Nucleus accumbens (tissue), 56 donors: ENCODE data around the gene TRIM17.

Source experiments
- DNase-seq, 56 donors: peaks; one replicate each; lab custom pipeline; 2025; lab: John Stamatoyannopoulos, UW

The TRIM17 gene

DNA sequence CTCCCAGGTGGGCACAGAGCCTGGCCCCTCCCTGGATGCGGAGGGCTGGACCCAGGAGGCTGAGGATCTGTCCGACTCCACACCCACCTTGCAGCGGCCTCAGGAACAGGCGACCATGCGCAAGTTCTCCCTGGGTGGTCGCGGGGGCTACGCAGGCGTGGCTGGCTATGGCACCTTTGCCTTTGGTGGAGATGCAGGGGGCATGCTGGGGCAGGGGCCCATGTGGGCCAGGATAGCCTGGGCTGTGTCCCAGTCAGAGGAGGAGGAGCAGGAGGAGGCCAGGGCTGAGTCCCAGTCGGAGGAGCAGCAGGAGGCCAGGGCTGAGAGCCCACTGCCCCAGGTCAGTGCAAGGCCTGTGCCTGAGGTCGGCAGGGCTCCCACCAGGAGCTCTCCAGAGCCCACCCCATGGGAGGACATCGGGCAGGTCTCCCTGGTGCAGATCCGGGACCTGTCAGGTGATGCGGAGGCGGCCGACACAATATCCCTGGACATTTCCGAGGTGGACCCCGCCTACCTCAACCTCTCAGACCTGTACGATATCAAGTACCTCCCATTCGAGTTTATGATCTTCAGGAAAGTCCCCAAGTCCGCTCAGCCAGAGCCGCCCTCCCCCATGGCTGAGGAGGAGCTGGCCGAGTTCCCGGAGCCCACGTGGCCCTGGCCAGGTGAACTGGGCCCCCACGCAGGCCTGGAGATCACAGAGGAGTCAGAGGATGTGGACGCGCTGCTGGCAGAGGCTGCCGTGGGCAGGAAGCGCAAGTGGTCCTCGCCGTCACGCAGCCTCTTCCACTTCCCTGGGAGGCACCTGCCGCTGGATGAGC is 44.3 kb downstream of the TRIM17 start:
- DNase-seq, result no peak

DNA sequence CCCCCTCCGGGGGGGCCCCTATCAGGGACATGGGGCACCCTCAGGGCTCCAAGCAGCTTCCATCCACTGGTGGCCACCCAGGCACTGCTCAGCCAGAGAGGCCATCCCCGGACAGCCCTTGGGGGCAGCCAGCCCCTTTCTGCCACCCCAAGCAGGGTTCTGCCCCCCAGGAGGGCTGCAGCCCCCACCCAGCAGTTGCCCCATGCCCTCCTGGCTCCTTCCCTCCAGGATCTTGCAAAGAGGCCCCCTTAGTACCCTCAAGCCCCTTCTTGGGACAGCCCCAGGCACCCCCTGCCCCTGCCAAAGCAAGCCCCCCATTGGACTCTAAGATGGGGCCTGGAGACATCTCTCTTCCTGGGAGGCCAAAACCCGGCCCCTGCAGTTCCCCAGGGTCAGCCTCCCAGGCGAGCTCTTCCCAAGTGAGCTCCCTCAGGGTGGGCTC is 44.9 kb downstream of the TRIM17 start:
- DNase-seq, result no peak

DNA sequence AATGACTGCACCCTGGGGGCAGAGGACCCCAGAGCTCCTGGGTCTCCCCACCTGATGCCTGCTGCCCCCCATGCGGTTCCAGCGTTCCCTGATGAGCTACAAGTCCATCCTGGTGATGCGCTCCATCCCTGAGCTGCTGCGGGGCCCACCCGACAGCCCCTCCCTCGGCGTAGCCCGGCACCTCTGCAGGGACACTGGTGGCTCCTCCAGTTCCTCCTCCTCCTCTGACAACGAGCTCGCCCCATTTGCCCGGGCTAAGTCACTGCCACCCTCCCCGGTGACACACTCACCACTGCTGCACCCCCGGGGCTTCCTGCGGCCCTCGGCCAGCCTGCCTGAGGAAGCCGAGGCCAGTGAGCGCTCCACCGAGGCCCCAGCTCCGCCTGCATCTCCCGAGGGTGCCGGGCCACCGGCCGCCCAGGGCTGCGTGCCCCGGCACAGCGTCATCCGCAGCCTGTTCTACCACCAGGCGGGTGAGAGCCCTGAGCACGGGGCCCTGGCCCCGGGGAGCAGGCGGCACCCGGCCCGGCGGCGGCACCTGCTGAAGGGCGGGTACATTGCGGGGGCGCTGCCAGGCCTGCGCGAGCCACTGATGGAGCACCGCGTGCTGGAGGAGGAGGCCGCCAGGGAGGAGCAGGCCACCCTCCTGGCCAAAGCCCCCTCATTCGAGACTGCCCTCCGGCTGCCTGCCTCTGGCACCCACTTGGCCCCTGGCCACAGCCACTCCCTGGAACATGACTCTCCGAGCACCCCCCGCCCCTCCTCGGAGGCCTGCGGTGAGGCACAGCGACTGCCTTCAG is 45.5 kb downstream of the TRIM17 start:
- no peak for DNase-seq

DNA sequence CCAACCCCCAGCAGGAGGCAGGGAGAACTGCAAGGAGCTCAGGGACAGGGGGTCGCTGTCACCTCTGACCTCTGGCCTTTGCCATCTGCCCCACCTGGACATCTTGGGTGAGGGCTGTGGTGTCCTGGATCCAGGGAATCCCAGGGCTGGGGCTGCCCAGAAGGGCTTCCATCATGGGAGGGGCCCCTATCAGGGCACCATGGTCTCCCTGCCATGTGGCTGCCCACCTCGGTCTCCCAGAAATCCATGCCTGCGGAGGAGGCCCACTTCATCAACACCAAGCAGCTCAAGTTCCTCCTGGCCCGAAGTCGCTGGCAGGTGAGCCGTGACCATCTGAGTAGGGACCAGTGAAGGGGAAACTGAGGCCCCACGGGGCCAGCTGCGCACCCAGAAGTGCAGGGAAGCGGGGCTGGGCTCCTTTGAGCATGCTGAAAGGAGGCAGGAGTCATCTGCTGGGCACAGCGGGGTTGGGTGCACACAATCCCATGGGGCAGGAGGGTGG is 46.2 kb downstream of the TRIM17 start:
- DNase-seq, result no peak

DNA sequence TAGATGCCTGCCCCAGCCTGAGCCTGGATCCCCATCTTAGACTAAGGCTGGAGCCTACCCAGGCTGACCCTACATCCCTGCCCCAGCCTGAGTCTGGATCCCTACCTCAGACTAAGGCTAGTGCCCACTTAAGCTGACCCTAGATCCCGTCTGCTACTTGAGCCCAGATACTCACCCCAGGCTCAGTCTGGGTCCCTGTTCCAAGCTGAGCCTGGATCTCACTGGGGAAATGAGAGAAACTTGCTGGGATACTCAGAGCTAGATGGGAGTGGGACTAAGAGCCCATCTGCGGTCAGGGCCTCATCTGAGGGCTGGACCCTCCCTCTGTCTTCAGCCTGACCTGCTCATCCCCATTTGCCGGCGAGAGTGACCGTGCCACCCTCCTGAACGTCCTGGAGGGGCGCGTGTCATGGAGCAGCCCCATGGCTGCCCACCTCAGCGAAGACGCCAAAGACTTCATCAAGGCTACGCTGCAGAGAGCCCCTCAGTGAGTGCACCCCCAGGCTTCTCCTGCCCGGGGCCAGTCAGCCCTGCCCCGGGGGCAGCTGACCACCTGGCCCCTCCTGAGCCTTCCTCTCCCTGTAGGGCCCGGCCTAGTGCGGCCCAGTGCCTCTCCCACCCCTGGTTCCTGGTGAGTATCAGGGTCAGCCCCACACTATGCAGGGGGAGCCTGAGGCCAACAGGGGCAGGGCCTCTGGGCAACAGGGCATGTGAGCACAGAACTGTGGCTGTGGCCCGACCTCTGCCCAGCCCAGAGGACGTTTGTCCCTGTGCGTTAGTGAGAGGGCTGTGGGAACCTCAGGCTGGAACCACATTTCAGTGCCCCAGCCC is 46.8 kb downstream of the TRIM17 start:
- no peak for DNase-seq

DNA sequence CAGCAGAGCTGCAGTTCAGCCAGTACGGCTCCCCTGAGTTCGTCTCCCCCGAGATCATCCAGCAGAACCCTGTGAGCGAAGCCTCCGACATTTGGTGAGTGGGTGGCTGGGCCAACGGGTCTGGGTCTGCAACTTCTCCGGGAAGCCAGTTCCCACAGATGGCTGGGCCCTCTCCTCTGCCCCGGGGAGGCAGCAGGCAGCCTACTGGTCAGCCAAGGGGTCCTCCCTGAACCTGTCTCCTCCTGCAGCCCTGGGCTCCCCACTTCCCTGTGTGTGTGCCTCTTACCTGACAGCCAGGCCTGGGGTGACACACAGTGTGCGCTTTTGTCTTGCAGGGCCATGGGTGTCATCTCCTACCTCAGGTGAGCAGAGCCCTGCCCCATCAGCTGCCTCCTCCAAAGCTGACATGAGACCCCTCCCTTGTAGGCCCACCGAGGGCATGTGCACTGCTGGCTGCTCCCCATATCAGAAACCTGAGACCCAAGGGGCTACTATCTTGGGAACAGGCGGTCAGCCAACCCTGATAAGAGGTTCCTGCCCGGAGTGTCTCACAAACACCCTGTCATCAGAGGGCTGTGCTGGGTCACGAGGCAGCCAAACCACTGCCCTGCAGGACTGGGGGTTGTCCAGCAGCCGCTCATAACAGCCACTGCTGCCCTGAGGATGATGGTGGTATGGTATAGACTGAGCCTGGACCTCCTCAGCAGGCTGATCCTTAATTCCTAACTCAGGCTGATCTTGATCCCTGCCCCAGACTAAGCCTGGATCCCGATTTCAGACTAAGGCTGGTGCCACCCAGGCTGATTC is 47.7 kb downstream of the TRIM17 start:
- DNase-seq, result no peak

DNA sequence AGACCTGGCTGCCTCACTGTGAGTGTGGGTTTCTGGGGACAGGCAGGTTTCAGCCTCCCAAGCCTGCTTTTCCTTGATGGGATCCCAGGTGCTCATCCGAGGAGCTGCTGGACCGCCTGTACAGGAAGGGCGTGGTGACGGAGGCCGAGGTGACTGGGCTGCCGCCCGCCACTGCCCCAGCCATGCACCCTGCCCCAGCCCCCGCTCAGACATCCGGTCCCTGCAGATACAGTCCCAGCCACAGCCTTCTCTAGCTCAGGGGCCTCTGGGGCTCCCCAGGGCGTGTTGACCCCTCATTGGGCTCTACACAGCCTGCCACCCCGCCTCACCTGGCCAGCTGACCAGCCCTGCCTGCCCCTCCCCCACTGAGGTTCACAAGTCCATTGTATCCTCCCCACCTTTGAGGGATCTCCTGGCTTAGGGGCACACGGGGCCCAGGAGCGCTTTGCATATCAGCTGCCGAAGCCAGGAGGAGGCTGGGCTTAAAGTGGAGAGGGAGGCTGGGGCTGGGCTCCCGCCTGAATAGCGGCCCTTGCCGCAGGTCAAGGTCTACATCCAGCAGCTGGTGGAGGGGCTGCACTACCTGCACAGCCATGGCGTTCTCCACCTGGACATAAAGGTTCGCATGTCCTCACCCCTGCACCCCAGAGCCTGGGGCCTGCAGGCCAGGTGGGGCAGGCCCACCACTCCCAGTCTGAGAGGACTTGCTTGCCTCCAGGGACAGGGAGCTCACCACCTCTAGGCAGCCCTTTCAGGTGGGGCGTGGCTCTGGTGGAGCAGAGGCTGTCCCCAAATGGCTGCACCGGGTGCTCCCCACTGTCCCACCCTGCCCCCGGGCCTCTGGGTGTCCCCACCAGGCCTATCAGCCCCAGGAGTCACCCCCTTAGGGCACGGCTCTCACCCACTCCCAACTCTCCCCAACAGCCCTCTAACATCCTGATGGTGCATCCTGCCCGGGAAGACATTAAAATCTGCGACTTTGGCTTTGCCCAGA is 48.6 kb downstream of the TRIM17 start:
- no peak for DNase-seq

DNA sequence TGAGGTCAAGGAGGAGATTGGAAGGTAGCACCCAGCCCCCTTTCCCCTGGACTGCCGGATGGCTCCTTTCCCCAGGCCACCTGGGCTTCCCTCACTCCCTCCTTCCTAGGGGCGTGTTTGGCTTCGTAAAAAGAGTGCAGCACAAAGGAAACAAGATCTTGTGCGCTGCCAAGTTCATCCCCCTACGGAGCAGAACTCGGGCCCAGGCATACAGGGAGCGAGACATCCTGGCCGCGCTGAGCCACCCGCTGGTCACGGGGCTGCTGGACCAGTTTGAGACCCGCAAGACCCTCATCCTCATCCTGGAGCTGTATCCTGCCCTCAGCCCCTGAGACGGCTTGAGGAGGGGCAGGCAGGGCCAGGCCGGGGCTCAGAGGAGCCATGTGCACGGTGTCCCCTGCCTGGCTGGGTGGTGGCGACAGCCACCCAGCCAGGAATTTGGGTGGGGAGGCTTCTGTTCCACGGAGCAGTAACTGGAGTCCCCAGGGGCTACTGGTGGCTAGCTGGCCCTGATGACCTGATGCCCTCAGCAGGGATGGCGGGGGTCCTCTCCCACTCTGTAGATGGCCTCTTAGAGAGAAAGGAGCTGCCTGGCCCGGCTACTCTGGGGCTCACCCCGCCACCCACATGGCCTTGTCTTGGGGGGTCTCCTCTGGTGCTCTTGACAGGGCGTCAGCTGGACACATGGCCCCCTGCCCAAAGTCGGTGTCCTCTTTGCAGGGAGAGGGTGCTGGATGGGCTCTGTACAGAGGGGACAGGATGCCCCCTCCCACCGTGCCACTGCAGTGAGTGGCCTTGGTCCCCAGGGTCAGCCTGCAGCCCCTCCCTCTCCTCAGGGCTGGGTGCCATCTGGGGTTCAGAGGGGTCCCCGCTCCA is 49.6 kb downstream of the TRIM17 start:
- no peak for DNase-seq

DNA sequence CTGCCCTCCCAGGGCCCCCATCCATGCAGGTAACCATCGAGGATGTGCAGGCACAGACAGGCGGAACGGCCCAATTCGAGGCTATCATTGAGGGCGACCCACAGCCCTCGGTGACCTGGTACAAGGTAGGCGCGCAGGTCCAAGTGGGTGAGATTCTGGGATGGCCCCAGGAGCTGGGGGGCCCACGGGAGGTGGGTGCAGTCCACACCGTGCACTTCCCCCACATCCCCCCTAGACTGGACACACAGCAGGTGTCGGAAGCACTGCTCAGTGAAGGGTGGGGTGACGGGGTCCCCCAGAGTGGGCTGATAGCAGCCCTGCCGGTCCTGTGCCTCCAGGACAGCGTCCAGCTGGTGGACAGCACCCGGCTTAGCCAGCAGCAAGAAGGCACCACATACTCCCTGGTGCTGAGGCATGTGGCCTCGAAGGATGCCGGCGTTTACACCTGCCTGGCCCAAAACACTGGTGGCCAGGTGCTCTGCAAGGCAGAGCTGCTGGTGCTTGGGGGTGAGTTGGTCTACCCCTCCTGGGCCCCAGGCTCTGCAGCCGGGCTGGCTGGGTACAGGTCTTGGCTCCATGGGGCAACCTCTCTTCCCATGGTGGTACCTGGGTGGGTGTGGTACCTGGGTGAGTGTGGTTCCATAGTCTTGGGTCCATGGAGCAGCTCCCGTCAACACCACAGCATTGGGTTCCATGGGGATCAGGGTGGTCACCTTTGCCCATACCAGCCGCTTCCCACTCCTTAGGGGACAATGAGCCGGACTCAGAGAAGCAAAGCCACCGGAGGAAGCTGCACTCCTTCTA is 50.4 kb downstream of the TRIM17 start:
- no peak for DNase-seq

DNA sequence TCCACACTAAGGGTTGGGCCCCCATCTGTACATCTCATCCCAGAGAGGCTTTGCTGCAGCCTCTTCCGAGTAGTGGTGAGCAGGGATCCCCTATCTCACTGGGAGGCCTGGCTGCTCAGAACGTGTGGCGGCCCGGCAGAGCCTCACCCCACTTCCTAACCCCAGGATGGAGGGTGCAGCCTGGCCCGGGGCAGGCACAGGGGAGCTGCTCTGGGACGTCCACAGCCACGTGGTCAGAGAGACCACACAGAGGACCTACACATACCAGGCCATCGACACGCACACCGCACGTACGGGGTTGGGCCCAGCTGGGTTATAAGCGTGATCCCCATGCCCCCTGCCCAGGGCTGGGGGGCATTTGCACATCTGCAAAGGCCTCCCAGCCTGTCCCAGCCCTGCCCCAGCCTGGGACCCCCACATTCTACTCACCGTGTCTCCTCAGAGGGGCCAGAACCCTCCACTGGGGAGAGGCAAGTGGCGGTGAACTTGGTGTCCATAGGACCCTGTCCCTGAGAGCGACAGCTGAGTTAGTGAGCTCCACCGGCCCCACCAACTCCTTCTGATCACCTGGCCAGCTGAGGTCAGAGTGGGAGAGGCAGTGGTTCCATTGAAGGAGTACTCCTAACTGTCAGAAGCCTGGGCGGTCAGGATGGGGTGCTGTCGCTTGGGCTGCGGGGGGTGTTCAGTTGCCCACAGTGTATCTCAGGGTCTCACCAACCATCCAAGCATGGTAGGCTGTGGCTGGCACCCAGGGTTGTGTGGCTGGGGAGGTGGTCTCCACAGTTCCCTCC is 51.2 kb downstream of the TRIM17 start:
- DNase-seq, result no peak

DNA sequence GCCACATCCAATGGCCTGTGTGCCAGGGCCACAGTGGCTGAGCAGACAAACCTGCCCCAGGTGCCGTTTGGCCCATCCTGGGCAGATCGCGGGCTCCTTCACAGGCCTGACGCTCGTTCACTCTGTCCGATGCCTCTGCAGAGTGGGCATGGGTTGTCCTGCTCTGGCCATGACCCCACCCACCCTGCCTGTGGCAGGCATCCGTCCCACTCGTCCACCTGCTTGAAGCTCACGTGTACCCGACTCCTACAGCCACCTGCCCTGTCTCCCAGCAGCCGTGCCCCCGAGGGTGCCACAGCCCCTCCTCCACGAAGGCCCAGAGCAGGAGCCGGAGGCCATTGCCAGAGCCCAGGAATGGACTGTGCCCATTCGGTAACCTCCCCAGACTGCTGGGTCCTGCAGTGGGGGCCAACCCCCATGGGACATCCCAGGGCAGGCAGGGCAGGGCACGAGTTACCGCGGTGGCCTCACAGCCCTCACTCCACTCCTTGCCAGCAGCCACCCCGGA is 51.9 kb downstream of the TRIM17 start:
- DNase-seq, result no peak

DNA sequence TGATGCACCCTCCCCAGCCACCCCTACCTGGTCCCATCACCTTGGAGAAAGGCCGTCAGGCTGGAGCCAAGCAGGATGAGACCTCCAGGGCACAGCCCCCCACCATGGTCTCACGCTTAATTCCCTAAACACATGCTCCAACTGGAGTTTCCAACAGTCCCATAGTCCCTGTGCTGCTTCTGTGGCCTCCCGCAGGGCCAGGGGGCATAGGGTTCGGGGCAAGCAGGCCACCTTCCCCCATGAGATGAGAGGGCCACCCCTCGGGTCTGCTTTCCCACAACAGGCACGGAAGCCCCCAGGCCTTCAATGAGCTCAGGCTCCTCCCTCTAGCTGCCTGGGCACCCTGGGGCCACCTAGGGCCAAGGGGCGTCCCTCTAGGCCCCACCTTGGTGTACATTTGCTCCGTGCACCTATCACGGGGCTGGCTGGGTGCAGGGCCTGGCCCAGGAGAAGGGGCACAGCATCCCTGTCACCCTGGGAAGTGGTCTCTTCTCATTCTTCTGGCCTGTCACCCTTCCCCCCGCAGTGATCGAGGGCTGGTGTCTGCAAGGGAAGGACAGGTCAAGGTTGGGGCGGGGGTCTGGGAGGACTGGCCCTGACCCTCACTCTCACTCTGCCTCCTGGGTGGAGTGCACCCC is 52.5 kb downstream of the TRIM17 start:
- DNase-seq, result no peak

DNA sequence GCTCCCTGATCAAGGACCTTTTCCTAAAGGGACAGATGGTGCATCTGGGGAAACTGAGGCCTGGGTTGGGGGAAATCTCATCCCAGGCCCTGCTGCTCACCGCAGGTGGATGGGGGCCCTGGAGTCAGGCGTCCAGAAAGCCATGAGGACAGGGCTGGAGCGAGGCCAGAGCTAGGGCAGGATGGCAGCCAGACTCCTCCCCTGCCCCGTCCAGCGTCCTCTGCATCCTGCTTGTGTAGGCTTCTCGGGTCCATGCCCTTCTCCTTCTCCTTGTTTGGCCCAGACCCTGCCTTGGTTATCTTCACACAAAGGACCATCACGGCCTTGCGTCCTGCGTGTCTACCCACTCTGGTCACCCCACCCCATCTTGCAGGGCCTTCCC is 53.0 kb downstream of the TRIM17 start:
- no peak for DNase-seq

DNA sequence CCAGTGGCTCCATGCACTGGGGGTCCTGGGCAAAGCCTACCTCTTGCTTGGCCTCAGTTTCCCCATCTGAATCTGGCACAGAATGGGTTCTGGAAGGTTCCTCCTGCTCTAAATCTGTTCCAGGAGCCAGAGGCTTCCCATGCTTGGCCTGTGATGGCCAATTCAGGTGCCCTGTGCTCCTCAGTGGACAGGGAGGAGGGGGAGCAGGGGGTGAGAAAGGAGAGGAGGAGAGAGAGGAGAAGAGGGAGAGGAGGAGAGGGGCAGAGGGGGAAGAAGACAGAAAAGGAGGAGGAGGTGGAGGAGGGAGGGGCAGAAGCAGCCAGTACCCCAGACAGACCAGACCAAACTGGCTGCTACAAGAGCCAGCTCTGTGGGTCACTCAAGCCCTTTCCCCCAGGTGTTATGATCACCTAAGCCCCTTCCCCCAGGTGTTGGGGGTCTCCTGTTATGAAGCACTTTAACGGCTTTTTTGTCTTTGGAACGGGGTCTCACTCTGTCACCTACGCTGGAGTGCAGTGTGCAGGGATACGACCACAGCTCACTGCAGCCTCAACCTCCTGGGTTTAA is 53.7 kb downstream of the TRIM17 start:
- DNase-seq, result no peak
